HepG2 (cell line): ENCODE results near the gene SNRNP200. TPM values are rescaled to one million over a fixed set of nuclear protein-coding genes. Genes with fewer than 3 reads are reported as not detected.

Source experiments
- ATAC-seq: fragments of 200-7000 bp; cut with Tn5 transposase; 3 replicates; pipeline ENCODE4 v1.9.1; 2020; ENCODE audit warnings: mild to moderate bottlenecking, moderate library complexity
- BruUV-seq: library from RNA; stranded (reverse); fragments of 400-500 nt; replicated peaks from 2 replicates; lab custom pipeline; 2021; lab: Mats Ljungman, UMichigan
- CTCF ChIA-PET: fragments of 300-600 bp; formaldehyde crosslinking; extraction: SDS; loops from one replicate; lab custom pipeline; 2021; ENCODE audit warnings: low total read pairs, inconsistent platforms, low intra/inter-chr PET ratio; lab: Yijun Ruan, JAX
- POLR2A ChIA-PET: fragments of 350-600 bp; sonication (Branson Sonifier 250); formaldehyde crosslinking; loops from one replicate; lab custom pipeline; 2020; ENCODE audit warnings: antibody characterized with exemption, inconsistent platforms; lab: Yijun Ruan, JAX
- DNase-seq: peaks from one replicate; pipeline ENCODE4 v3.0.0-alpha.2; 2015; ENCODE audit warnings: low spot score
- FAIRE-seq: peaks from 3 replicates; lab custom pipeline; 2011; peaks lifted over from hg19 to GRCh38; lab: Jason Lieb, UNC
- H2AFZ ChIP-seq: one replicate; pipeline ENCODE4 v1.6.1; 2011; ENCODE audit warnings: low read length, inconsistent platforms
- H3K27ac ChIP-seq: fragments of 300-600 bp; 3 replicates; pipeline ENCODE4 v1.8.0; 2011; ENCODE audit warnings: mixed run types, mild to moderate bottlenecking, mixed read lengths, low read length, inconsistent platforms; ENCODE audit not compliant: insufficient read depth; ENCODE audit errors: extremely low read length
- H3K27me3 ChIP-seq, 2 experiments: fragments of 200-600 bp in 1 of 2; 2 replicates in 1 of 2; 3 replicates in 1 of 2; pipeline versions ENCODE4 v1.6.0 to v1.8.0; 2011; ENCODE audit warnings: low read length in 2 of 2, mild to moderate bottlenecking in 2 of 2, moderate library complexity in 2 of 2, inconsistent platforms in 1 of 2; ENCODE audit not compliant: insufficient read depth in 2 of 2, control insufficient read depth in 1 of 2
- H3K36me3 ChIP-seq, 2 experiments: fragments of 200-600 bp in 1 of 2; replicated peaks in 1 of 2; 2 replicates in 1 of 2; 3 replicates in 1 of 2; pipeline versions ENCODE4 v1.5.1 to v1.8.0; 2011; ENCODE audit warnings: low read length in 2 of 2, inconsistent platforms in 1 of 2; ENCODE audit not compliant: insufficient read depth in 2 of 2, control insufficient read depth in 1 of 2
- H3K4me1 ChIP-seq: 2 replicates; pipeline ENCODE4 v1.5.1; 2012; ENCODE audit warnings: low read length, inconsistent platforms; ENCODE audit not compliant: insufficient read depth
- H3K4me2 ChIP-seq: 2 replicates; pipeline ENCODE4 v1.6.0; 2011; ENCODE audit warnings: low read depth, low read length, inconsistent platforms
- H3K4me3 ChIP-seq, 3 experiments: fragments of 200-600 bp in 1 of 3; sonication (generic), shearing (Covaris generic) in 1 of 3; replicated peaks in 1 of 3; 2 replicates each; pipeline ENCODE4 v1.5.1; 2011 to 2016; ENCODE audit warnings: low read length in 3 of 3, inconsistent platforms in 2 of 3, low read depth in 2 of 3, mild to moderate bottlenecking in 2 of 3, control low read depth in 1 of 3, mixed read lengths in 1 of 3; ENCODE audit not compliant: insufficient read depth in 1 of 3
- H3K79me2 ChIP-seq: one replicate; pipeline ENCODE4 v1.6.1; 2011; ENCODE audit warnings: low read length, inconsistent platforms; ENCODE audit not compliant: insufficient read depth
- H3K9ac ChIP-seq: 2 replicates; pipeline ENCODE4 v1.6.0; 2011; ENCODE audit warnings: mild to moderate bottlenecking, low read depth, low read length, inconsistent platforms; ENCODE audit not compliant: insufficient read depth
- H3K9me3 ChIP-seq: 2 replicates; pipeline ENCODE4 v1.5.1; 2012; ENCODE audit warnings: mild to moderate bottlenecking, low read length
- H4K20me1 ChIP-seq: 2 replicates; pipeline ENCODE4 v1.6.0; 2011; ENCODE audit warnings: inconsistent platforms, mild to moderate bottlenecking, low read length, moderate library complexity; ENCODE audit not compliant: insufficient read depth
- HDAC1 ChIP-seq: sonication (generic); formaldehyde crosslinking; IDR thresholded peaks from 2 replicates; pipeline ENCODE4 v1.5.1; 2020; ENCODE audit warnings: mild to moderate bottlenecking, missing genetic modification reagents
- HNRNPH1 ChIP-seq: fragments of 200-400 bp; formaldehyde crosslinking; optimal IDR thresholded peaks from 2 replicates; pipeline ENCODE3; 2017; ENCODE audit warnings: mild to moderate bottlenecking, low read depth, low read length
- KLF9 ChIP-seq: IDR thresholded peaks from 2 replicates; pipeline ENCODE4 v1.6.1; 2016; ENCODE audit warnings: low read depth
- MATR3 ChIP-seq: sonication (generic); formaldehyde crosslinking; IDR thresholded peaks from 2 replicates; pipeline ENCODE4 v1.4.0; 2020; ENCODE audit warnings: missing genetic modification reagents
- POLR2AphosphoS5 ChIP-seq: IDR thresholded peaks from 2 replicates; pipeline ENCODE4 v1.6.1; 2012; ENCODE audit warnings: low read depth, low read length
- POLR2G ChIP-seq: fragments of 200-400 bp; formaldehyde crosslinking; IDR thresholded peaks from 2 replicates; pipeline ENCODE4 v1.6.1; 2018; ENCODE audit warnings: mild to moderate bottlenecking, low read depth, low read length, moderate library complexity
- RFX5 ChIP-seq: IDR thresholded peaks from 2 replicates; pipeline ENCODE4 v1.6.1; 2011; ENCODE audit warnings: low read depth, low read length, improper control_type of control experiment
- STAG1 ChIP-seq: sonication (generic); formaldehyde crosslinking; IDR thresholded peaks from 2 replicates; pipeline ENCODE4 v1.4.0; 2020; ENCODE audit warnings: missing genetic modification reagents
- TOE1 ChIP-seq: sonication (generic); formaldehyde crosslinking; IDR thresholded peaks from 2 replicates; pipeline ENCODE4 v1.4.0; 2020; ENCODE audit warnings: mild to moderate bottlenecking, missing genetic modification reagents
- YEATS2 ChIP-seq: sonication (generic); formaldehyde crosslinking; IDR thresholded peaks from 2 replicates; pipeline ENCODE4 v1.4.0; 2020; ENCODE audit warnings: missing genetic modification reagents, borderline replicate concordance
- ZNF138 ChIP-seq: sonication (generic); formaldehyde crosslinking; IDR thresholded peaks from 2 replicates; pipeline ENCODE4 v1.5.0; 2020; ENCODE audit warnings: mild to moderate bottlenecking, low read depth, missing genetic modification reagents
- ZNF143 ChIP-seq: sonication (generic); formaldehyde crosslinking; IDR thresholded peaks from 2 replicates; pipeline ENCODE4 v1.4.0; 2020; ENCODE audit warnings: missing genetic modification reagents
- ZNF350 ChIP-seq: sonication (generic); formaldehyde crosslinking; IDR thresholded peaks from 2 replicates; pipeline ENCODE4 v1.4.0; 2020; ENCODE audit warnings: mild to moderate bottlenecking, low read depth, missing genetic modification reagents, borderline replicate concordance
- ZNF761 ChIP-seq: sonication (generic); formaldehyde crosslinking; conservative IDR thresholded peaks from 2 replicates; pipeline ENCODE4 v1.4.0; 2020; ENCODE audit warnings: mild to moderate bottlenecking, missing genetic modification reagents
- ZSCAN9 ChIP-seq: IDR thresholded peaks from 2 replicates; pipeline ENCODE4 v1.6.1; 2016; ENCODE audit warnings: borderline replicate concordance
- WGBS: methylation state at CpG from one replicate; pipeline ENCODE4 v1.1.6; 2017; ENCODE audit warnings: low lambda C conversion rate; 5-methylcytosine and 5-hydroxymethylcytosine counted together
- in situ Hi-C: cut with HindIII; loops from 2 replicates; pipeline ENCODE4 v1.10.0; 2017; ENCODE audit warnings: low pct_unique_long_range_greater_than_20kb; ENCODE audit not compliant: extremely low pct_ligation_motif_present
- intact Hi-C: fragments of 100-400 bp; cut with micrococcal nuclease; formaldehyde crosslinking; loops from one replicate; pipeline ENCODE4 v1.10.0; 2022; ENCODE audit not compliant: unreplicated experiment
- polyA plus RNA-seq, 8 experiments: library from polyadenylated mRNA; depleted of rRNA in 3 of 8; stranded (reverse) in 7 of 8; unstranded in 1 of 8; fragments of >200 nt; fragmentation: Illumina TruSeq in 4 of 8; extraction: Trizol in 4 of 8; gene quantifications; 2 replicates each; pipeline versions ENCODE4 v1.2.1 to v1.2.3, GENCODE V29; 2011 to 2016; ENCODE audit warnings: low read depth in 4 of 8, missing spikeins in 1 of 8, mixed read lengths in 1 of 8; ENCODE audit not compliant: insufficient read depth in 1 of 8
- total RNA-seq, 5 experiments: library from RNA; depleted of rRNA; stranded (reverse); fragments of >200 nt; fragmentation: Illumina TruSeq; extraction: Trizol; gene quantifications; 2 replicates each; pipeline ENCODE4 v1.2.3, GENCODE V29; 2016; ENCODE audit warnings: low read depth in 1 of 5
- TF ChIP-seq, protein P1 (sequence below): sonication (generic); formaldehyde crosslinking; IDR thresholded peaks from 2 replicates; pipeline ENCODE4 v1.4.0; 2020; ENCODE audit warnings: missing genetic modification reagents
- TF ChIP-seq, protein P2 (sequence below): sonication (generic); formaldehyde crosslinking; IDR thresholded peaks from 2 replicates; pipeline ENCODE4 v1.5.0; 2020; ENCODE audit warnings: mild to moderate bottlenecking, missing genetic modification reagents, moderate library complexity
- TF ChIP-seq, protein P3 (sequence below): sonication (generic); formaldehyde crosslinking; IDR thresholded peaks from 2 replicates; pipeline ENCODE4 v1.5.1; 2020; ENCODE audit warnings: missing genetic modification reagents, mild to moderate bottlenecking, borderline replicate concordance
- TF ChIP-seq, protein P4 (sequence below): sonication (generic); formaldehyde crosslinking; IDR thresholded peaks from 2 replicates; pipeline ENCODE4 v1.4.0; 2020; ENCODE audit warnings: mild to moderate bottlenecking, low read depth, missing genetic modification reagents

The SNRNP200 gene
- total and polyA plus RNA-seq, 2 of the 13 experiments (the other 11 are each of a cell fraction or from before 2014, with no cell fraction given) = 99.0 to 232 TPM

DNA sequence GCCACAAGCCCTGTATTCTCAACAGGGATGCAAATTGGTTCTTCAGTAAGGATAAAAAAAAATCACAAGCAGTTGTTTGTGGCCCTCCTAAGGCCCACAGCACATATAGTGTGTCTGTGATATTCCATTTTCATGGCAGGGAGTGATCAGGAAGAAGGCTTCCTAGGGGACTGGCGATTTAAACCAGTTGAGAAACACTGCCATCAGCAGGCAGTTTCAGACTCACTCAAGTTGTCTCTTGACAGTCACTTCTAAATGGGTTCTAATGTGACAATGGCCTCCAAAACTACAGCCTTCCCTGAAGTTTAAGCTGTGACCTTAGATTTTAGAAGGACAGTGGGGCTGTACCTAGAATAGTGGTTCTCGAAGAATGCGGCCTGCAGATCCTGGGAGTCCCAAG is 33.4 kb downstream of the SNRNP200 start:
- POLR2A ChIA-PET = interaction anchor here (1.2 to 2.4 kb wide), 3 partner anchors 10 to 53 kb away, joined by 3 to 9 read pairs (median 4); partner anchors contain the start of gene ITPRIPL1

More for the DNA sequence above, 33.4 kb downstream of the SNRNP200 start:
- H3K36me3 ChIP-seq = peaks cover 31 to 58% of the 10 kb centered on the region in 2 experiments
- H3K79me2 ChIP-seq = peaks cover 13% of the 10 kb centered on the region
- peak; percentile 28 for FAIRE-seq
- TSS peak; percentile 37 for BruUV-seq
- intact Hi-C loops = no loop called here
- no peak for ATAC-seq
- WGBS = 98% methylated on average over 3 of the region's 3 CpGs
- no peak overlapping the region for H2AFZ ChIP-seq
- peaks cover 32% of the 10 kb centered on the region for H3K4me1 ChIP-seq
- no peak overlapping the region for H3K27ac ChIP-seq
- H3K9me3 ChIP-seq = no peaks in the 10 kb centered on the region
- no peak overlapping the region for H3K9ac ChIP-seq
- no peak overlapping the region for H3K4me3 ChIP-seq
- H3K4me2 ChIP-seq = no peak overlapping the region
- CTCF ChIA-PET = no interaction called here
- H3K27me3 ChIP-seq = no peaks in the 10 kb centered on the region
- in situ Hi-C loops = no loop called here
- DNase-seq = no peak
- peaks cover 6% of the 10 kb centered on the region for H4K20me1 ChIP-seq
- TF ChIP-seq, protein P1, sequence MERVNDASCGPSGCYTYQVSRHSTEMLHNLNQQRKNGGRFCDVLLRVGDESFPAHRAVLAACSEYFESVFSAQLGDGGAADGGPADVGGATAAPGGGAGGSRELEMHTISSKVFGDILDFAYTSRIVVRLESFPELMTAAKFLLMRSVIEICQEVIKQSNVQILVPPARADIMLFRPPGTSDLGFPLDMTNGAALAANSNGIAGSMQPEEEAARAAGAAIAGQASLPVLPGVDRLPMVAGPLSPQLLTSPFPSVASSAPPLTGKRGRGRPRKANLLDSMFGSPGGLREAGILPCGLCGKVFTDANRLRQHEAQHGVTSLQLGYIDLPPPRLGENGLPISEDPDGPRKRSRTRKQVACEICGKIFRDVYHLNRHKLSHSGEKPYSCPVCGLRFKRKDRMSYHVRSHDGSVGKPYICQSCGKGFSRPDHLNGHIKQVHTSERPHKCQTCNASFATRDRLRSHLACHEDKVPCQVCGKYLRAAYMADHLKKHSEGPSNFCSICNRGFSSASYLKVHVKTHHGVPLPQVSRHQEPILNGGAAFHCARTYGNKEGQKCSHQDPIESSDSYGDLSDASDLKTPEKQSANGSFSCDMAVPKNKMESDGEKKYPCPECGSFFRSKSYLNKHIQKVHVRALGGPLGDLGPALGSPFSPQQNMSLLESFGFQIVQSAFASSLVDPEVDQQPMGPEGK (CRISPR knock-in tag) = no peak
- TF ChIP-seq POLR2G (peak; percentile 50), YEATS2 (CRISPR knock-in tag) (no peak), ZNF143 (no peak), TOE1 (CRISPR knock-in tag) (no peak), ZSCAN9 (CRISPR knock-in tag) (no peak), RFX5 (no peak), ZNF761 (CRISPR knock-in tag) (no peak), HDAC1 (no peak), ZNF350 (no peak), MATR3 (no peak), POLR2AphosphoS5 (peak; percentile 20), HNRNPH1 (no peak), ZNF138 (CRISPR knock-in tag) (no peak), STAG1 (peak; percentile 45), KLF9 (CRISPR knock-in tag) (no peak)
- TF ChIP-seq, protein P2, sequence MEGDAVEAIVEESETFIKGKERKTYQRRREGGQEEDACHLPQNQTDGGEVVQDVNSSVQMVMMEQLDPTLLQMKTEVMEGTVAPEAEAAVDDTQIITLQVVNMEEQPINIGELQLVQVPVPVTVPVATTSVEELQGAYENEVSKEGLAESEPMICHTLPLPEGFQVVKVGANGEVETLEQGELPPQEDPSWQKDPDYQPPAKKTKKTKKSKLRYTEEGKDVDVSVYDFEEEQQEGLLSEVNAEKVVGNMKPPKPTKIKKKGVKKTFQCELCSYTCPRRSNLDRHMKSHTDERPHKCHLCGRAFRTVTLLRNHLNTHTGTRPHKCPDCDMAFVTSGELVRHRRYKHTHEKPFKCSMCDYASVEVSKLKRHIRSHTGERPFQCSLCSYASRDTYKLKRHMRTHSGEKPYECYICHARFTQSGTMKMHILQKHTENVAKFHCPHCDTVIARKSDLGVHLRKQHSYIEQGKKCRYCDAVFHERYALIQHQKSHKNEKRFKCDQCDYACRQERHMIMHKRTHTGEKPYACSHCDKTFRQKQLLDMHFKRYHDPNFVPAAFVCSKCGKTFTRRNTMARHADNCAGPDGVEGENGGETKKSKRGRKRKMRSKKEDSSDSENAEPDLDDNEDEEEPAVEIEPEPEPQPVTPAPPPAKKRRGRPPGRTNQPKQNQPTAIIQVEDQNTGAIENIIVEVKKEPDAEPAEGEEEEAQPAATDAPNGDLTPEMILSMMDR (CRISPR knock-in tag) = peak; percentile 56
- TF ChIP-seq, protein P3, sequence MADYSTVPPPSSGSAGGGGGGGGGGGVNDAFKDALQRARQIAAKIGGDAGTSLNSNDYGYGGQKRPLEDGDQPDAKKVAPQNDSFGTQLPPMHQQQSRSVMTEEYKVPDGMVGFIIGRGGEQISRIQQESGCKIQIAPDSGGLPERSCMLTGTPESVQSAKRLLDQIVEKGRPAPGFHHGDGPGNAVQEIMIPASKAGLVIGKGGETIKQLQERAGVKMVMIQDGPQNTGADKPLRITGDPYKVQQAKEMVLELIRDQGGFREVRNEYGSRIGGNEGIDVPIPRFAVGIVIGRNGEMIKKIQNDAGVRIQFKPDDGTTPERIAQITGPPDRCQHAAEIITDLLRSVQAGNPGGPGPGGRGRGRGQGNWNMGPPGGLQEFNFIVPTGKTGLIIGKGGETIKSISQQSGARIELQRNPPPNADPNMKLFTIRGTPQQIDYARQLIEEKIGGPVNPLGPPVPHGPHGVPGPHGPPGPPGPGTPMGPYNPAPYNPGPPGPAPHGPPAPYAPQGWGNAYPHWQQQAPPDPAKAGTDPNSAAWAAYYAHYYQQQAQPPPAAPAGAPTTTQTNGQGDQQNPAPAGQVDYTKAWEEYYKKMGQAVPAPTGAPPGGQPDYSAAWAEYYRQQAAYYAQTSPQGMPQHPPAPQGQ (CRISPR knock-in tag) = no peak
- TF ChIP-seq, protein P4, sequence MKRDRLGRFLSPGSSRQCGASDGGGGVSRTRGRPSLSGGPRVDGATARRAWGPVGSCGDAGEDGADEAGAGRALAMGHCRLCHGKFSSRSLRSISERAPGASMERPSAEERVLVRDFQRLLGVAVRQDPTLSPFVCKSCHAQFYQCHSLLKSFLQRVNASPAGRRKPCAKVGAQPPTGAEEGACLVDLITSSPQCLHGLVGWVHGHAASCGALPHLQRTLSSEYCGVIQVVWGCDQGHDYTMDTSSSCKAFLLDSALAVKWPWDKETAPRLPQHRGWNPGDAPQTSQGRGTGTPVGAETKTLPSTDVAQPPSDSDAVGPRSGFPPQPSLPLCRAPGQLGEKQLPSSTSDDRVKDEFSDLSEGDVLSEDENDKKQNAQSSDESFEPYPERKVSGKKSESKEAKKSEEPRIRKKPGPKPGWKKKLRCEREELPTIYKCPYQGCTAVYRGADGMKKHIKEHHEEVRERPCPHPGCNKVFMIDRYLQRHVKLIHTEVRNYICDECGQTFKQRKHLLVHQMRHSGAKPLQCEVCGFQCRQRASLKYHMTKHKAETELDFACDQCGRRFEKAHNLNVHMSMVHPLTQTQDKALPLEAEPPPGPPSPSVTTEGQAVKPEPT = no peak
